ENCODE data around the gene C1orf21. TPM values are rescaled to one million over a fixed set of nuclear protein-coding genes. Genes with fewer than 3 reads are reported as not detected.

Gene C1orf21
- total RNA-seq, 2 experiments from 2014 or later = 8.5 to 9.6 TPM

- no peak overlapping the region for H3K4me3 Mint-ChIP-seq
- no peak overlapping the region for H3K27ac Mint-ChIP-seq
- no peak for ATAC-seq
- H3K36me3 Mint-ChIP-seq = no peaks in the 10 kb centered on the region
- no peaks in the 10 kb centered on the region for H3K27me3 Mint-ChIP-seq
- H3K4me1 Mint-ChIP-seq = no peaks in the 10 kb centered on the region
- CTCF ChIA-PET = no interaction called here
- H3K9me3 Mint-ChIP-seq (ENCODE audit: low read depth) = no peaks in the 10 kb centered on the region
- DNase-seq = no peak
Observed at GRCh38 chr1:184426278-184426674, 39.4 kb downstream of the C1orf21 start.

GRCh38 chr1:184427722-184428121, 40.9 kb downstream of the C1orf21 start:
- Mint-ChIP-seq H3K9me3 (ENCODE audit: low read depth) (no peaks in the 10 kb centered on the region), H3K27ac (no peak overlapping the region), H3K4me1 (no peaks in the 10 kb centered on the region), H3K4me3 (no peak overlapping the region), H3K36me3 (no peaks in the 10 kb centered on the region), H3K27me3 (no peaks in the 10 kb centered on the region)
- no peak for ATAC-seq
- no peak for DNase-seq
- CTCF ChIA-PET = no interaction called here

- CTCF ChIA-PET = no interaction called here
- no peaks in the 10 kb centered on the region for H3K9me3 Mint-ChIP-seq (ENCODE audit: low read depth)
- no peaks in the 10 kb centered on the region for H3K4me1 Mint-ChIP-seq
- H3K27me3 Mint-ChIP-seq = no peaks in the 10 kb centered on the region
- ATAC-seq = no peak
- no peak overlapping the region for H3K27ac Mint-ChIP-seq
- DNase-seq = no peak
- no peak overlapping the region for H3K4me3 Mint-ChIP-seq
- no peaks in the 10 kb centered on the region for H3K36me3 Mint-ChIP-seq
Observed at GRCh38 chr1:184428604-184429003, 41.8 kb downstream of the C1orf21 start.

GRCh38 chr1:184429335-184429734, 42.5 kb downstream of the C1orf21 start:
- no peaks in the 10 kb centered on the region for H3K36me3 Mint-ChIP-seq
- DNase-seq = no peak
- CTCF ChIA-PET = no interaction called here

GRCh38 chr1:184433956-184434502, 47.2 kb downstream of the C1orf21 start:
- no peaks in the 10 kb centered on the region for H3K27me3 Mint-ChIP-seq
- no peaks in the 10 kb centered on the region for H3K4me1 Mint-ChIP-seq
- ATAC-seq (no peak), DNase-seq (no peak)
- H3K27ac Mint-ChIP-seq = no peak overlapping the region
- H3K36me3 Mint-ChIP-seq = no peaks in the 10 kb centered on the region
- H3K4me3 Mint-ChIP-seq = no peak overlapping the region
- CTCF ChIA-PET = no interaction called here
- no peaks in the 10 kb centered on the region for H3K9me3 Mint-ChIP-seq (ENCODE audit: low read depth)

More at GRCh38 chr1:184429335-184429734, 42.5 kb downstream of the C1orf21 start:
- no peak overlapping the region for H3K4me3 Mint-ChIP-seq
- H3K4me1 Mint-ChIP-seq = no peaks in the 10 kb centered on the region
- ATAC-seq = no peak
- H3K27ac Mint-ChIP-seq = no peak overlapping the region
- H3K27me3 Mint-ChIP-seq = no peaks in the 10 kb centered on the region
- H3K9me3 Mint-ChIP-seq (ENCODE audit: low read depth) = no peaks in the 10 kb centered on the region

GRCh38 chr1:184437291-184437690, 50.5 kb downstream of the C1orf21 start:
- H3K36me3 Mint-ChIP-seq = no peaks in the 10 kb centered on the region
- no peaks in the 10 kb centered on the region for H3K4me1 Mint-ChIP-seq
- H3K27me3 Mint-ChIP-seq = peaks cover 2% of the 10 kb centered on the region
- H3K9me3 Mint-ChIP-seq (ENCODE audit: low read depth) = no peaks in the 10 kb centered on the region
- no peak for ATAC-seq
- H3K27ac Mint-ChIP-seq = no peak overlapping the region
- no peak overlapping the region for H3K4me3 Mint-ChIP-seq
- CTCF ChIA-PET = no interaction called here
- DNase-seq = no peak

- no peak overlapping the region for H3K27ac Mint-ChIP-seq
Observed at GRCh38 chr1:184438363-184438762, 51.5 kb downstream of the C1orf21 start.

GRCh38 chr1:184442260-184442659, 55.4 kb downstream of the C1orf21 start:
- CTCF ChIA-PET = no interaction called here
- Mint-ChIP-seq H3K36me3 (no peaks in the 10 kb centered on the region), H3K27me3 (peaks cover 2% of the 10 kb centered on the region), H3K4me1 (no peaks in the 10 kb centered on the region), H3K27ac (no peak overlapping the region), H3K4me3 (no peak overlapping the region), H3K9me3 (ENCODE audit: low read depth) (no peaks in the 10 kb centered on the region)
- ATAC-seq (no peak), DNase-seq (no peak)

More at GRCh38 chr1:184438363-184438762, 51.5 kb downstream of the C1orf21 start:
- Mint-ChIP-seq H3K4me3 (no peak overlapping the region), H3K9me3 (ENCODE audit: low read depth) (no peaks in the 10 kb centered on the region), H3K27me3 (peaks cover 2% of the 10 kb centered on the region), H3K4me1 (no peaks in the 10 kb centered on the region), H3K36me3 (no peaks in the 10 kb centered on the region)
- CTCF ChIA-PET = no interaction called here
- ATAC-seq (no peak), DNase-seq (no peak)

- Mint-ChIP-seq H3K4me1 (no peaks in the 10 kb centered on the region), H3K4me3 (no peak overlapping the region), H3K27me3 (peaks cover 2% of the 10 kb centered on the region), H3K36me3 (no peaks in the 10 kb centered on the region), H3K9me3 (ENCODE audit: low read depth) (no peaks in the 10 kb centered on the region), H3K27ac (no peak overlapping the region)
- ATAC-seq = no peak
- no peak for DNase-seq
- CTCF ChIA-PET = no interaction called here
Observed at GRCh38 chr1:184443201-184443600, 56.4 kb downstream of the C1orf21 start.

- Mint-ChIP-seq H3K9me3 (ENCODE audit: low read depth) (no peaks in the 10 kb centered on the region), H3K27me3 (peaks cover 2% of the 10 kb centered on the region), H3K36me3 (no peaks in the 10 kb centered on the region), H3K27ac (no peak overlapping the region), H3K4me3 (no peak overlapping the region), H3K4me1 (no peaks in the 10 kb centered on the region)
- CTCF ChIA-PET = no interaction called here
- DNase-seq = no peak
- no peak for ATAC-seq
Observed at GRCh38 chr1:184443624-184444023, 56.8 kb downstream of the C1orf21 start.

- Mint-ChIP-seq H3K4me3 (no peak overlapping the region), H3K9me3 (ENCODE audit: low read depth) (no peaks in the 10 kb centered on the region), H3K27me3 (peaks cover 2% of the 10 kb centered on the region), H3K4me1 (no peaks in the 10 kb centered on the region), H3K36me3 (no peaks in the 10 kb centered on the region), H3K27ac (no peak overlapping the region)
- no peak for ATAC-seq
- no peak for DNase-seq
- CTCF ChIA-PET = no interaction called here
Observed at GRCh38 chr1:184445997-184446396, 59.2 kb downstream of the C1orf21 start.

- Mint-ChIP-seq H3K4me1 (no peaks in the 10 kb centered on the region), H3K36me3 (no peaks in the 10 kb centered on the region), H3K9me3 (ENCODE audit: low read depth) (no peaks in the 10 kb centered on the region), H3K4me3 (no peak overlapping the region), H3K27ac (no peak overlapping the region), H3K27me3 (no peaks in the 10 kb centered on the region)
- CTCF ChIA-PET = no interaction called here
- DNase-seq (no peak), ATAC-seq (no peak)
Observed at GRCh38 chr1:184447651-184448185, 60.9 kb downstream of the C1orf21 start.

GRCh38 chr1:184449916-184450315, 63.1 kb downstream of the C1orf21 start:
- ATAC-seq (no peak), DNase-seq (no peak)
- CTCF ChIA-PET = no interaction called here
- H3K9me3 Mint-ChIP-seq (ENCODE audit: low read depth) = no peaks in the 10 kb centered on the region
- no peak overlapping the region for H3K4me3 Mint-ChIP-seq
- H3K27me3 Mint-ChIP-seq = peaks cover 4% of the 10 kb centered on the region
- H3K36me3 Mint-ChIP-seq = no peaks in the 10 kb centered on the region
- no peaks in the 10 kb centered on the region for H3K4me1 Mint-ChIP-seq
- no peak overlapping the region for H3K27ac Mint-ChIP-seq

- H3K27me3 Mint-ChIP-seq = peaks cover 10% of the 10 kb centered on the region
- no peaks in the 10 kb centered on the region for H3K4me1 Mint-ChIP-seq
- no peaks in the 10 kb centered on the region for H3K36me3 Mint-ChIP-seq
- no peaks in the 10 kb centered on the region for H3K9me3 Mint-ChIP-seq (ENCODE audit: low read depth)
- no peak overlapping the region for H3K27ac Mint-ChIP-seq
- CTCF ChIA-PET = no interaction called here
- no peak for DNase-seq
- no peak overlapping the region for H3K4me3 Mint-ChIP-seq
- ATAC-seq = no peak
Observed at GRCh38 chr1:184455786-184456185, 69.0 kb downstream of the C1orf21 start.

GRCh38 chr1:184456189-184456588, 69.4 kb downstream of the C1orf21 start:
- Mint-ChIP-seq H3K4me3 (no peak overlapping the region), H3K4me1 (no peaks in the 10 kb centered on the region), H3K27me3 (peaks cover 10% of the 10 kb centered on the region), H3K9me3 (ENCODE audit: low read depth) (no peaks in the 10 kb centered on the region), H3K36me3 (no peaks in the 10 kb centered on the region), H3K27ac (no peak overlapping the region)
- no peak for ATAC-seq
- CTCF ChIA-PET = no interaction called here
- DNase-seq = no peak
